Endothelial cell (in vitro differentiated cells): ENCODE results near the gene SBF2. TPM values are rescaled to one million over a fixed set of nuclear protein-coding genes. Genes with fewer than 3 reads are reported as not detected.

ENCODE experiments used
- DNase-seq: peaks from one replicate; pipeline ENCODE4 v3.0.0; 2021; ENCODE audit warnings: low spot score
- H3K27ac Mint-ChIP-seq: one replicate; pipeline ENCODE4 v1.8.0; 2021; ENCODE audit warnings: mixed read lengths, inconsistent platforms; ENCODE audit not compliant: unreplicated experiment
- H3K27me3 Mint-ChIP-seq: one replicate; pipeline ENCODE4 v1.8.0; 2021; ENCODE audit warnings: mild to moderate bottlenecking, moderate library complexity, mixed read lengths, inconsistent platforms; ENCODE audit not compliant: unreplicated experiment
- H3K36me3 Mint-ChIP-seq: one replicate; pipeline ENCODE4 v1.8.0; 2021; ENCODE audit warnings: mild to moderate bottlenecking, low read depth, mixed read lengths, inconsistent platforms; ENCODE audit not compliant: unreplicated experiment
- H3K4me1 Mint-ChIP-seq: one replicate; pipeline ENCODE4 v1.8.0; 2021; ENCODE audit warnings: mild to moderate bottlenecking, mixed read lengths, inconsistent platforms; ENCODE audit not compliant: unreplicated experiment
- H3K4me3 Mint-ChIP-seq: one replicate; pipeline ENCODE4 v1.8.0; 2021; ENCODE audit warnings: mild to moderate bottlenecking, mixed read lengths, inconsistent platforms; ENCODE audit not compliant: unreplicated experiment
- H3K9me3 Mint-ChIP-seq: one replicate; pipeline ENCODE4 v1.8.0; 2021; ENCODE audit warnings: mixed read lengths, inconsistent platforms; ENCODE audit not compliant: unreplicated experiment
- total RNA-seq: library from RNA; stranded (reverse); fragmentation: NEBNext Ultra II Directional; extraction: Animal tissue kit (Norgen Biotek cat#: 25700); gene quantifications from one replicate; pipeline ENCODE4 v1.2.1, GENCODE V29; 2021; ENCODE audit not compliant: unreplicated experiment
- TF ChIP-seq, protein P1 (sequence below): fragments of 200-600 bp; sonication (generic); IDR thresholded peaks from one replicate; pipeline ENCODE4 v1.5.0; 2021; ENCODE audit warnings: antibody characterized with exemption; ENCODE audit not compliant: unreplicated experiment

The SBF2 gene
- total RNA-seq, 1 donor from 2014 or later: 40.8 TPM

DNA sequence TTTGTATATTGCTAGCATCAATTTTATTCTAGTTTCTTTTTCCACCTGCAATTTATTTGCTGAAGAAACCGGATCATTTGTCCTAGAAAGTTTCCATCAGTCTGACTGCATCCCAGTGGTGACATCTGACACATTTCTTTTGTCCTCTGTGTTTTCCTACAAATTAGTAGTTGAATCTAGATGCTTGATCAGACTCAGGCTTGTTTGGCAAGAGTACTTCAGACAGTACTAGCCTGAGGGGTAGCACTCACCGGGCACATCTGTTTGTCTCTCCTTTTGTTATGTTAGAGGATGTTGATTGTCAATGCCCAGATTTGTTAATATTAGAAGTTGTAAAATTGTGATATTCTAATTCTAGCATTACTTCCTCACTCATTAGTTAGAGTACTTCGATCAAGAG is 425.4 kb downstream of the SBF2 start:
- no peak overlapping the region for H3K4me3 Mint-ChIP-seq
- DNase-seq: no peak
- H3K36me3 Mint-ChIP-seq: peaks cover 21% of the 10 kb centered on the region
- H3K27ac Mint-ChIP-seq: no peak overlapping the region
- H3K4me1 Mint-ChIP-seq: peaks cover 5% of the 10 kb centered on the region
- H3K27me3 Mint-ChIP-seq: peaks cover 1% of the 10 kb centered on the region
- TF ChIP-seq, protein P1, sequence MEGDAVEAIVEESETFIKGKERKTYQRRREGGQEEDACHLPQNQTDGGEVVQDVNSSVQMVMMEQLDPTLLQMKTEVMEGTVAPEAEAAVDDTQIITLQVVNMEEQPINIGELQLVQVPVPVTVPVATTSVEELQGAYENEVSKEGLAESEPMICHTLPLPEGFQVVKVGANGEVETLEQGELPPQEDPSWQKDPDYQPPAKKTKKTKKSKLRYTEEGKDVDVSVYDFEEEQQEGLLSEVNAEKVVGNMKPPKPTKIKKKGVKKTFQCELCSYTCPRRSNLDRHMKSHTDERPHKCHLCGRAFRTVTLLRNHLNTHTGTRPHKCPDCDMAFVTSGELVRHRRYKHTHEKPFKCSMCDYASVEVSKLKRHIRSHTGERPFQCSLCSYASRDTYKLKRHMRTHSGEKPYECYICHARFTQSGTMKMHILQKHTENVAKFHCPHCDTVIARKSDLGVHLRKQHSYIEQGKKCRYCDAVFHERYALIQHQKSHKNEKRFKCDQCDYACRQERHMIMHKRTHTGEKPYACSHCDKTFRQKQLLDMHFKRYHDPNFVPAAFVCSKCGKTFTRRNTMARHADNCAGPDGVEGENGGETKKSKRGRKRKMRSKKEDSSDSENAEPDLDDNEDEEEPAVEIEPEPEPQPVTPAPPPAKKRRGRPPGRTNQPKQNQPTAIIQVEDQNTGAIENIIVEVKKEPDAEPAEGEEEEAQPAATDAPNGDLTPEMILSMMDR: no peak
- H3K9me3 Mint-ChIP-seq: peaks cover 8% of the 10 kb centered on the region

DNA sequence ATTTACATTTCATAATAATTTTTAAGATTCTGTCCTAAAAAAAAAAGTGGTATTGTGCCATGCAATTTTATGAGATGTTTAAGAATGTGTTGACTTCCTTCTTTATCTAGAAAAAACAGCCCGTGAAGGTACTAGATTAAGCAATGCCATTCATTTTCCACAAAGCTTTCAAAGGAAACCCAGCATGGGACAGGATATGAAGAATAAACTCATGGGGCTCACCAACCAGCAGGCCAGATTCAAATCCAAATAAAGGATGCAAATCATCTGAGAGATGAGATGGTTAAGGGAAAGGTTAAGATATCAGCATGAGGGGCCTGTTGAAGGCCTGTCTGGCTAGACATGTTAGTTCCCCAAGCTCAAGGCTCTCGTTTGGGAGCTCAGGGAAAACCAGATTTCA is 431.0 kb downstream of the SBF2 start:
- TF ChIP-seq, protein P1: no peak
- Mint-ChIP-seq H3K4me3 (no peak overlapping the region), H3K9me3 (no peaks in the 10 kb centered on the region), H3K4me1 (peaks cover 37% of the 10 kb centered on the region), H3K27me3 (no peaks in the 10 kb centered on the region), H3K36me3 (no peaks in the 10 kb centered on the region), H3K27ac (peak overlapping the region; percentile 89)
- peak; percentile 3 for DNase-seq

DNA sequence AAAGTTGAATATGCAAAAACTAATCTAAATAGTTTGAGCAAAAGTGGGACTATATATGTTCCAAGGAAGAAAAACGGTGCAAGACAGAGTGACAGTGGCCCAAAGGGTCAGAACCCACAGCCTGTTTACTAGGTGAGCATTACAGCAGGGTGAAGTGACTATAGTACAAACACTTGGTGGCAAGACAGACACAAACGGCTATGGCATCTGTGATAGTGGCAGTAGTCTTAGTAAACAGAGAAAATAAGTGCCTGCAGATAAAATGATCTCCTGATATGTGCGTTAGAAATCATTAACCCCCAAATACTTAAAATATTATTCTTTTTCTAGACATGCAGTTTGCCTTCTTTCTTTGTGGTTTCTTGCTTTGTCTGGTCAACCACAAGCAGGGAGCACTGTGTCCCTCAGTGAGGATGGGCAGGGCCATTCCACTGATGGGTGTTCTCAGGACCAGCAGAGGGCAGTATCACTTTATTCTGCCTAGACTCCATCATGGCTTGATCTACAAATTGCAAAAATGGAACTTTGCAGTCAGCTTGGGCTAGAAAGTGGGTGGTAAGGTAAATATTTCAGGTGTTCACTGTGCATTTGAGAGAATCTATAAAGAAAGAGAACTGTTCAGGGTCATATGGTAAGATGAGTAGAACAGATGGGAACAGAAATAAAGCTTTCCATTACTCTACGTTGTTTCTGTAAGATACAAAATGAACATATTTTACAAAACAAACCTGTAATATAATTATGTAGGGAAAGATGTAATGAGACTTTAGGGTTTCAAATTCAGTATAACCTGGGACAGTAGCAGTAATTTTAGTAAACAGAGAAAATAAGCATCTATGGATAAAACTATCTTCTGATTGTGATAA is 431.9 kb downstream of the SBF2 start:
- peak; percentile 54 for DNase-seq
- H3K36me3 Mint-ChIP-seq: no peaks in the 10 kb centered on the region
- TF ChIP-seq, protein P1: peak; percentile 75
- peak overlapping the region; percentile 26 for H3K27ac Mint-ChIP-seq
- H3K9me3 Mint-ChIP-seq: no peaks in the 10 kb centered on the region
- H3K4me3 Mint-ChIP-seq: no peak overlapping the region
- peaks cover 42% of the 10 kb centered on the region for H3K4me1 Mint-ChIP-seq
- no peaks in the 10 kb centered on the region for H3K27me3 Mint-ChIP-seq

DNA sequence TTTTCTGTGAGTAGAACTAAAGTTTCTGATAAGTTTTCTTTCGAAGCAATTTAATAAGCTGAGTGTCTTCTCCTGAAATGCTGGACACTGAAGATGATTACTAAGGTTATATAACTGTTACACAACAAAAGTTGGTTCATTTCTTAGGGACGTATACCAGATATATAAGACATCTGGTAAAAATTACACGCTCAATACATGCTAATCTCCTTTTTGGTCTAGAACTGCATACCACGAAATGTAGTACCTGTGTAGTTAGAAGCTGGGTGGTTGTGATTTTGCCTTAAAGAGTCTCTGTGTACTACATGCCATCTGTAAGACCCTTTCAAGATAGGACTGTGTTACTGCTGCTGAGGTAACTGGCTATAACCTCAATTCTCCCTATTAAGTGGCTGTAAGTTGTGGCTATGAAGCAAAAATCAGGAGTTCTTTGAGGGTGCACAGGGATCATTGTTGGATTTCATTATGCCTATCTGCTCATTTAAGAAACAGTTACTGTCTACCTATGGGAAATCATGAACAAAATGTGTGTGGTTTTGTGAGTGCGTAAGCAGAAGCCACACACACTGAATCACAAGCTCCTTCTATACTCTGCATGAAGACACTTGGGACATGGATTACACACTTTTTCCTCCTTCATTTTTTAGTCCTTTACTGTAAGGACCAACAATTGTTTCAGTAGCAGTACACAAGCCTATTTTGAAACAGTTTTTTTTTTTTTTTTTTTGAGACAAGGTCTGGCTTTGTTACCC is 434.3 kb downstream of the SBF2 start:
- TF ChIP-seq, protein P1: no peak
- no peaks in the 10 kb centered on the region for H3K9me3 Mint-ChIP-seq
- peak overlapping the region; percentile 93 for H3K27ac Mint-ChIP-seq
- peaks cover 42% of the 10 kb centered on the region for H3K4me1 Mint-ChIP-seq
- no peaks in the 10 kb centered on the region for H3K36me3 Mint-ChIP-seq
- H3K27me3 Mint-ChIP-seq: no peaks in the 10 kb centered on the region
- no peak for DNase-seq
- no peak overlapping the region for H3K4me3 Mint-ChIP-seq
